Left ventricle myocardium inferior (tissue), 1 donor: ENCODE data around the gene RBKS. TPM values are rescaled to one million over a fixed set of nuclear protein-coding genes. Genes with fewer than 3 reads are reported as not detected.

Source experiments
- DNase-seq: peaks from one replicate; pipeline ENCODE4 v3.0.0-alpha.2; 2020
- H3K27ac ChIP-seq: fragments of 200-600 bp; replicated peaks from 2 replicates; pipeline ENCODE4 v1.8.0; 2021
- H3K27me3 ChIP-seq: fragments of 200-600 bp; 2 replicates; pipeline ENCODE4 v1.8.0; 2021; ENCODE audit warnings: low read depth
- H3K36me3 ChIP-seq: fragments of 200-600 bp; 2 replicates; pipeline ENCODE4 v1.8.0; 2021
- H3K4me1 ChIP-seq: fragments of 200-600 bp; 2 replicates; pipeline ENCODE4 v1.8.0; 2021
- H3K4me3 ChIP-seq: fragments of 200-600 bp; 2 replicates; pipeline ENCODE4 v1.8.0; 2021; ENCODE audit warnings: mild to moderate bottlenecking, moderate library complexity
- H3K9me3 ChIP-seq: fragments of 200-600 bp; replicated peaks from 2 replicates; pipeline ENCODE4 v1.8.0; 2021
- intact Hi-C: fragments of 100-400 bp; cut with micrococcal nuclease; formaldehyde crosslinking; loops from one replicate; pipeline ENCODE4 v1.11.0; 2022
- total RNA-seq: library from RNA; stranded (reverse); fragmentation: NEBNext Ultra II Directional; extraction: Animal tissue kit (Norgen Biotek cat#: 25700); gene quantifications from one replicate; pipeline ENCODE4 v1.2.1, GENCODE V29; 2021
- TF ChIP-seq, protein P1 (sequence below): fragments of 200-600 bp; IDR thresholded peaks from 2 replicates; pipeline ENCODE4 v1.8.0; 2021; ENCODE audit warnings: antibody characterized with exemption, mild to moderate bottlenecking, borderline replicate concordance
- donor health status: DM: no; HTN: yes; CAD: no; lungs with severe emphysema.

RBKS gene
- total RNA-seq, 1 donor from 2014 or later, result 2.7 TPM

DNA sequence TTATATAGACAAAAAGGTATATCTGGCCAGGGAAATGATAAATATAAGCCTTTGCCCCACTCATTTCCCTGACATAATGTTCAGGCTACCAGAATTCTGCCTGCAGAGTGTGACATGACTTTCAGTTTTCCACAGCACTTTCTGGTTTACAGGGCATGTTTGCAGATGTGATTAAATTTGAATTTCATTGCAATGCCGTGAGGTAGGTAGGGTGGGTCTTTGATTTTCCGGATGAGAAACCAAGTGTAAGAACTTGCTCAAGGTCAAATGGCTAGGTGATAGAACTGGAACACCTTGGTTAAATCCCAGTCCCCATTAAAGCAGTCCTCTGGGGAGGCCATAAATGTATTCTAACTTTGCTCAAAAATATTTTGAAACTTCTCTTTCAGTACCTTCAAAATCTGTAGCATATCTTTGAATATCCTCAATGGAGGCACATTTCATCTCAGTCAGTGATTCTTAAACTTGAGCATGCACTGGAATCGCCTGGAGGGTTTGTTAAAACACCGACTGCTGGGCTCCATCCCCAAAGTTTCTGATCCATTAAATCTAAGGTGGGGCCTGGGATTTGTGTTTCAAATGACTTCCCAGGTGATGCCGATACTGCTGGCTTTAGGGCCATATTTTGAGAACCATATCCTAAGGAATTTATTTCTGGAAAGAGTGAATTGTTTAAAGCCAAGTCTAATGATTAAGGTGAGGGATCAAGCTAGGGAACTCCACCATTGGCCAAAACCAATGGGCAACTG is 83.7 kb downstream of the RBKS start:
- Histone ChIP-seq H3K4me3 (no peak overlapping the region), H3K27ac (no peak overlapping the region), H3K9me3 (no peaks in the 10 kb centered on the region), H3K27me3 (no peaks in the 10 kb centered on the region), H3K36me3 (no peaks in the 10 kb centered on the region), H3K4me1 (peaks cover 27% of the 10 kb centered on the region)
- no peak for DNase-seq
- TF ChIP-seq, protein P1, sequence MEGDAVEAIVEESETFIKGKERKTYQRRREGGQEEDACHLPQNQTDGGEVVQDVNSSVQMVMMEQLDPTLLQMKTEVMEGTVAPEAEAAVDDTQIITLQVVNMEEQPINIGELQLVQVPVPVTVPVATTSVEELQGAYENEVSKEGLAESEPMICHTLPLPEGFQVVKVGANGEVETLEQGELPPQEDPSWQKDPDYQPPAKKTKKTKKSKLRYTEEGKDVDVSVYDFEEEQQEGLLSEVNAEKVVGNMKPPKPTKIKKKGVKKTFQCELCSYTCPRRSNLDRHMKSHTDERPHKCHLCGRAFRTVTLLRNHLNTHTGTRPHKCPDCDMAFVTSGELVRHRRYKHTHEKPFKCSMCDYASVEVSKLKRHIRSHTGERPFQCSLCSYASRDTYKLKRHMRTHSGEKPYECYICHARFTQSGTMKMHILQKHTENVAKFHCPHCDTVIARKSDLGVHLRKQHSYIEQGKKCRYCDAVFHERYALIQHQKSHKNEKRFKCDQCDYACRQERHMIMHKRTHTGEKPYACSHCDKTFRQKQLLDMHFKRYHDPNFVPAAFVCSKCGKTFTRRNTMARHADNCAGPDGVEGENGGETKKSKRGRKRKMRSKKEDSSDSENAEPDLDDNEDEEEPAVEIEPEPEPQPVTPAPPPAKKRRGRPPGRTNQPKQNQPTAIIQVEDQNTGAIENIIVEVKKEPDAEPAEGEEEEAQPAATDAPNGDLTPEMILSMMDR, result no peak
- intact Hi-C loops, result no loop called here

DNA sequence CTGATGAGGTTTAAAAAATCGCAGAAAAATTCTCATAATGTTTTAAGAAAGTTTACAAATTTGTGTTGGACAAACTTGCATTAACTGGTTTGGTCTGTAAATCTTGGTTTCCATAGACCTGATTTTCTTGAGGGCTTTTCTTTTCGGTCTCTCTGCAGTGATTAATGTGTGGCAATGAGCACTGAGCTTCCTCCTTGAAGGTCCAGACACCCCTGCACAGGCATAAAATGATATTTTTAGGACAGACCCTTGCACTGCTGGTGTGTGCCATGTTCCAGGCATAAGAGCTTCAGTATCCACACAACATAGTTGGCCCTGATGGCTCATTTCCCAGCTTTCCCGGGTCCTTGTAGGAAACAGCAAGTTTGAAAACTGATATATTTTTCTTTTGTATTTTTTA is 85.0 kb downstream of the RBKS start:
- H3K27ac ChIP-seq, result no peak overlapping the region
- TF ChIP-seq, protein P1, result no peak

DNA sequence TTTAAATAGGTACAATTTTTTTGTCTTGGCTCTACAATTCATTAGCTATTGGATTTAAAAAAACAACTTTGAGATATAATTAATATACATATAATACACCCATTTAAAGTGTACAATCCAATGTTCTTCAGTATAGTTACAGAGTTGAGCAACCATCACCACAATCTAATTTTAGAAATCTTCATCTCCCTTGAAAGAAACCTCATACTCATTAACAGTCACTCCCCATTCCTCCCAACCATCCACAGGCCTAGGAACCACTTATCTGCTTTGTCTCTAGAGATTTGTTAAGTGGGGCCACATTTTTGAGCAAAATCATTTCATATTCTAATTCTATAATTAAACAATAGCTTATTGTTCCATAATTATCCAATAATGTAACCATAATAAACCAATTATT is 86.0 kb downstream of the RBKS start:
- Histone ChIP-seq H3K27ac (no peak overlapping the region), H3K9me3 (no peaks in the 10 kb centered on the region), H3K4me3 (no peak overlapping the region), H3K27me3 (no peaks in the 10 kb centered on the region), H3K4me1 (peaks cover 47% of the 10 kb centered on the region), H3K36me3 (no peaks in the 10 kb centered on the region)
- intact Hi-C loops, result no loop called here
- DNase-seq, result no peak
- TF ChIP-seq, protein P1, result no peak

More for the DNA sequence above, 85.0 kb downstream of the RBKS start:
- H3K4me3 ChIP-seq, result no peak overlapping the region
- H3K36me3 ChIP-seq, result no peaks in the 10 kb centered on the region
- peaks cover 37% of the 10 kb centered on the region for H3K4me1 ChIP-seq
- H3K9me3 ChIP-seq, result no peaks in the 10 kb centered on the region
- intact Hi-C loops, result no loop called here
- no peaks in the 10 kb centered on the region for H3K27me3 ChIP-seq
- no peak for DNase-seq

DNA sequence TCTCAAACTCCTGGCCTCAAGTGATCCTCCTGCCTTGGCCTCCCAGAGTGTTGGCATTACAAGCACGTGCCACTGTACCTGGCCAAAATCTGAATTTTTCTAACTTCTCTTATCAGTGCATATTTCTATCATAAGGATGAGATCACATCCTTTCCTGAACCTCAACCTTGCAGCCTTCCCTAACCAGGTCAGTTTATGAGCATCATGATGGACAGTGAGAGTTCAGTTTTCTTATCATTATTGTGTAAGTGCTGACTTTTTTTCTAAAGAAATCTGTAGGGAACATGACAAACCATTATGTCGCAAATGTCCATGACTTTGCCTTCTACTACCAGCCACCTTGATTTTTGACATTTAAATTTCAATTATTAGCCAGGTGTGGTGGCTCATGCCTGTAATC is 87.1 kb downstream of the RBKS start:
- no peaks in the 10 kb centered on the region for H3K36me3 ChIP-seq
- DNase-seq, result no peak
- H3K27me3 ChIP-seq, result no peaks in the 10 kb centered on the region
- H3K4me3 ChIP-seq, result no peak overlapping the region
- peaks cover 50% of the 10 kb centered on the region for H3K4me1 ChIP-seq
- intact Hi-C loops, result no loop called here
- H3K9me3 ChIP-seq, result no peaks in the 10 kb centered on the region
- TF ChIP-seq, protein P1, result no peak
- peak overlapping the region; percentile 29 for H3K27ac ChIP-seq

DNA sequence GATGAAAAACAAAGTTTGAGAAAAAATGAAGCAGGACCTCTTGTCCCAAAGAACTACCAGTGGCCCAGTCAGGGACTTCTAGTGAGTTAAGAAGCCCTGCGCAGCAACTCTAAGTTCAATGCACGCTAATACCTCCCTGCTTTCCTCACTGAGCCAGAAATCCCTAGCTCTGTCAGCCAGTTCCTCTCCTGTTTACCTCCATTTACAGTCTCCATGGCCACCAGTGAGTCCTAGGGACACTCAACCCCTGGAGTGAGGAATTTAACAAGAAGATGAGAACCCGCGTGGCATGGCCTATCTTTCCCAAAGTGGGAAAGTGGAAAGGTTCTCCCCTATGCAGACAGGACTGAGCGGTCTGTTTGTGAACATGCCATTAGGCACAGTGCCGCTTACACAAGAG is 87.6 kb downstream of the RBKS start:
- H3K4me3 ChIP-seq, result no peak overlapping the region
- H3K27ac ChIP-seq, result peak overlapping the region; percentile 29
- DNase-seq, result no peak
- no peaks in the 10 kb centered on the region for H3K27me3 ChIP-seq
- H3K4me1 ChIP-seq, result peaks cover 55% of the 10 kb centered on the region
- intact Hi-C loops, result no loop called here
- TF ChIP-seq, protein P1, result no peak
- no peaks in the 10 kb centered on the region for H3K9me3 ChIP-seq
- no peaks in the 10 kb centered on the region for H3K36me3 ChIP-seq
